Measurements from ENCODE around the gene LDHD. TPM values are rescaled to one million over a fixed set of nuclear protein-coding genes. Genes with fewer than 3 reads are reported as not detected.

The LDHD gene
- total and polyA plus RNA-seq, 2 of the 8 experiments (the other 6 are each of a cell fraction or from before 2014, with no cell fraction given) = 14.9 to 18.2 TPM

GRCh38 chr16:75080205-75081029, 36.2 kb downstream of the LDHD start:
- Histone ChIP-seq H4K20me1 (replicated peaks in 1 of 2; ENCODE audit: control insufficient read depth in 1 of 2, insufficient read depth in 2 of 2, low read length in 2 of 2) (peaks cover 0 to 12% of the 10 kb centered on the region in 2 experiments), H3K27me3 (replicated peaks in 1 of 4; ENCODE audit: control insufficient read depth in 3 of 4, extremely low read depth in 1 of 4, insufficient read depth in 3 of 4, low read length in 3 of 4) (no peaks in the 10 kb centered on the region), H3K79me1 (ENCODE audit: low read depth, low read length) (peaks cover 14% of the 10 kb centered on the region), H3K56ac (replicated peaks; ENCODE audit: insufficient read length, low read depth, low read length) (no peak overlapping the region), H4K91ac (replicated peaks; ENCODE audit: insufficient read length, low read length) (no peak overlapping the region), H2AK5ac (ENCODE audit: low read depth, low read length) (no peak overlapping the region), H2BK5ac (ENCODE audit: low read depth, low read length) (no peak overlapping the region), H3K14ac (ENCODE audit: insufficient read length) (no peak overlapping the region), H3K18ac (ENCODE audit: extremely low read depth, low read length) (0 out of 2 replicates have a peak overlapping the region, but pooled peaks have one; percentile 43), H3K4me3 (ENCODE audit: extremely low read depth in 1 of 4, insufficient read depth in 2 of 4, low read depth in 3 of 4, low read length in 4 of 4) (peak overlapping the region in 1 of 4 experiments; percentile 39; a peak in 4 of 8 replicates), H2BK15ac (ENCODE audit: low read length) (no peak overlapping the region), H3K9me3 (ENCODE audit: insufficient read depth in 2 of 2, low read depth in 1 of 2, low read length in 1 of 2) (no peaks in the 10 kb centered on the region), H2BK20ac (ENCODE audit: low read length) (no peak overlapping the region), H3K4me1 (replicated peaks in 1 of 4; ENCODE audit: control insufficient read depth in 3 of 4, insufficient read depth in 4 of 4, low read length in 3 of 4) (peaks cover 0 to 12% (median 10%) of the 10 kb centered on the region in 4 experiments; a peak in 6 of 7 replicates), H3K27ac (ENCODE audit: low read depth, low read length) (no peak overlapping the region), H3K23ac (ENCODE audit: insufficient read length) (no peak overlapping the region), H3K9ac (replicated peaks in 1 of 4; ENCODE audit: extremely low read depth in 1 of 4, low read depth in 3 of 4, low read length in 3 of 4) (no peak overlapping the region), H3K79me2 (ENCODE audit: control insufficient read depth in 1 of 2, insufficient read depth in 2 of 2, low read length in 2 of 2) (peaks cover 0 to 92% of the 10 kb centered on the region in 2 experiments; a peak in 3 of 4 replicates), H2BK120ac (replicated peaks; ENCODE audit: low read depth, low read length) (no peak overlapping the region), H4K5ac (ENCODE audit: insufficient read length, low read depth, low read length) (no peak overlapping the region), H4K8ac (ENCODE audit: extremely low read depth, insufficient read depth, low read length) (no peak overlapping the region), H3K36me3 (ENCODE audit: control insufficient read depth in 2 of 4, insufficient read depth in 4 of 4, low read length in 3 of 4) (no peaks in the 10 kb centered on the region; a peak in 2 of 8 replicates), H2BK12ac (ENCODE audit: low read depth, low read length) (no peak overlapping the region), H3K23me2 (ENCODE audit: low read depth, low read length) (no peaks in the 10 kb centered on the region), H3K4ac (replicated peaks; ENCODE audit: insufficient read length, low read depth, low read length) (no peak overlapping the region), H2AFZ (ENCODE audit: low read length) (no peak overlapping the region), H3K4me2 (ENCODE audit: insufficient read depth in 1 of 2, low read depth in 2 of 2, low read length in 2 of 2) (peak overlapping the region; percentile 35 to 53)
- WGBS, 2 experiments (ENCODE audit: extremely low coverage in 1 of 2, insufficient coverage in 1 of 2, insufficient read length in 1 of 2, insufficient replicate concordance in 2 of 2, low coverage in 1 of 2, low lambda C conversion rate in 2 of 2, missing lambda C conversion rate in 1 of 2) = 68% methylated on average over 8 of the region's 8 CpGs; no CpG with 5 or more reads in 1 of the 2 experiments
- ChIA-PET CTCF (ENCODE audit: partially characterized antibody) (interaction anchor here (0.6 to 2.8 kb wide), 4 partner anchors 11 to 40 kb away, joined by 3 to 10 read pairs (median 6); no protein-coding TSS in a partner anchor), POLR2A (ENCODE audit: partially characterized antibody) (interaction anchor here (0.6 to 1.3 kb wide), 3 partner anchors 15 to 18 kb away, joined by 3 read pairs; no protein-coding TSS in a partner anchor)
- TF ChIP-seq TEAD4 (IDR thresholded peaks at IDR 0.05; ENCODE audit: low read depth, low read length) = peak; percentile 40; the same call in 1 of the 2 replicates
- TF ChIP-seq GTF2F1 (IDR thresholded peaks at IDR 0.05; ENCODE audit: borderline replicate concordance, low read depth, low read length) = no peak
- peak in 1 of 2 experiments; percentile 29; a peak in 1 of 3 replicates for TF ChIP-seq EP300 (IDR thresholded peaks at IDR 0.05; ENCODE audit: borderline replicate concordance in 1 of 2, low read depth in 2 of 2, low read length in 2 of 2)
- FAIRE-seq (no peak), DNase-seq (ENCODE audit: low read depth in 1 of 2, low spot score in 2 of 2) (no peak)

Data from H1 (cell line).